GM11168 (cell line): ENCODE results near the gene SLC6A8.
"Not testable (repeated sequence)": the region's sequence is repeated elsewhere in the genome, so short reads cannot be mapped to it uniquely, and the experiment has no call there.

Source experiments
- in situ Hi-C: fragments of 300-500 bp; cut with MboI; formaldehyde crosslinking; loops from one replicate; pipeline ENCODE4 v1.12.0; 2022; ENCODE audit warnings: low sequenced_read_pairs; ENCODE audit not compliant: unreplicated experiment

SLC6A8 gene

DNA sequence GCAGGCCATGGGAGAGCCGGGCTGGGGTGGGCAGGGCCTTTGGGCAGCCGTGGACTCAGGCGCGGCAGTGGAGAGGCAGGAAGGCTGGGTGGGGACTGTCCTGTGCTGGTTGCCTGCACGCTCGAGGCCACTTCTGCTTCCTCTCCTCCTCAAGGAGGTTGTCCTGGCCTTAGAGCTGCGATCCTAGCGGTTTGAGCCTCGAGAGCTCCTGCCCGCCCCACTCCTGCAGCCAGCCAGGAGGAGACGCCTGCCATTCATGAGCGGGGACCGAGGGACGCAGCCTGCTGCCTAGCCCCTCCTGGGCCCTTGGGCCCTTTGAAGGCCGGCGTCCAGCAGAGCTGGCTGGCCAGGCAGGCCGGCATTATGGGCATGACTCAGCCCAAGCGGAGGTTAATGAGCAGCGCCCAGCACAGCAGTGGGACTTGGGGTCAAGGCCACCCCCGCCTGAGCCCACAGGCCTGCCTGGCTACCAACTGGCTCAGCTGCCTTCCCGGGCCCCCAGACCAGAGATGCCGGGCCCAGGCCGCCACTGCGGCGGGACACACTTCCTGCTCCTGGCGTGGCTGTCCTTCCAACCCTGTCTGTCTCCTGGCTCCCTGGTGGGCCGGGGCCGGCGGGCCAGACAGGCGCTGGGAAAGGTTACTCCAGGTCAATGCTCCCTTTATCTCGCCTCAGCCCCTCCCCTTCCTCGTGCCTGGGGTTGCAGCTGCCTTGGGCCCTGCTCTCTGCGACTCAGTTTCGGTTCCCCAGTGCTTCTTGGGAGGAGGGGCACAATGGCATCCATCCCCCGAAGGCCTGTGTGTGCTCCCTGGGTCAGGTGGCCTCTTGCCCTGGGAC, 38.8 kb downstream of the SLC6A8 start:
- in situ Hi-C loops = no loop called here

DNA sequence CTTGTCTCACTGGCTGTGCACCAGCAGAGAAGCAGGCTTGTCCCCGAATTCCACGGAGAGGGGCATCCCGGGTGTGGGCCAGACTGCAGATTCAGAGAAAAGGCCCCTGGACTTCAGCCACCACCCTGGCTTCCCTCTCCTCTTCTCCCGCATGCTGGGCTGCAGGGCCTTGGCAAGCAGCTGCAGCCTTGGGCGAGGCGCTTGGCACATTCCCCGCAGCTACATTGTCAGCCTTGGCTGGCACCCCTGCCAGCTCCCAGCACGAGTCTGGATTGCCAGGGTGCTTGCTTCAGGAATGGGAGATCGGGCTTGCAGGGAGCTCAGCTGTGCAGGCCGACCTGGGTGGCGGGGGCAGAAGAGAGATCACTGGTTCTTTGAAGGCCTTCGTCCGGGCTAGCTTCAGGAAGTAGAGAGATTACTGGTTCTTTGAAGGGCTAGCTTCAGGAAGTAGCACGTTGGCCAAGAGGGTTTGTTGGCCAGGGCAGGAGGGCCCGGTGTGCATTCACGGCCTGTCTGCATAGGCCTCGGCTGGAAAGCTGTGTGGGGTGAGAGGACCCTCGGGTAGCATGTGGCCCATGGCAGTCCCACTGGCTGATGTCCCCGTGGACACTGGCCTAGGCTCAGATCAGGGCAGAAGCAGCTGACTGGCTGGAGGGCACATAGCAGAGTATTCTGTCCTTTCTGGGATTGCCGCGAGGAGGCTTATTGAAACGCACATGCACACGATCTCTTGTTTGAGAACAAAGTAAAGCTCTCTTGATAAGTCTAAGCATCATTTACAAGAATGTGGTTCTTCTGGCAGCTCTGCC, 39.6 kb downstream of the SLC6A8 start:
- in situ Hi-C loops = no loop called here

DNA sequence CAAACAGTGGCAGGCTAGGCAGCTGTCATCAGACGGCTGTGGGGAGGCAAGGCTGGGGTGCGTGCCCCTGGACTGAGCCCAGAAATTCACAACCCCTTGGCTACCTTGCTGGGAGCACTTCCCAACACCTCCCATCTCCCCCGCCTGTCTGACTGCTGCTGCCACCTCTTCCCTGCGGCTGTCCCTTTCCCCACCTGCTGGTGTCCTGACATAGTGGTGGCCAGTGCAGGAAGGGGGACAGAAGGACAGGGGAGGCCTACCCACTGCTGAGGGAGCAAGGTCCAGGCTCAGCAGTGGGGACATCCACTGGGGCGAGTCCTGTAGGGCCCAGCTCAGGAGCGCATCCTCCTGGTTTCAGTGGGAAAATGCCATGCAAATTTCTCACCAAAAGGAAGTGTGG, 40.4 kb downstream of the SLC6A8 start:
- in situ Hi-C loops = no loop called here

DNA sequence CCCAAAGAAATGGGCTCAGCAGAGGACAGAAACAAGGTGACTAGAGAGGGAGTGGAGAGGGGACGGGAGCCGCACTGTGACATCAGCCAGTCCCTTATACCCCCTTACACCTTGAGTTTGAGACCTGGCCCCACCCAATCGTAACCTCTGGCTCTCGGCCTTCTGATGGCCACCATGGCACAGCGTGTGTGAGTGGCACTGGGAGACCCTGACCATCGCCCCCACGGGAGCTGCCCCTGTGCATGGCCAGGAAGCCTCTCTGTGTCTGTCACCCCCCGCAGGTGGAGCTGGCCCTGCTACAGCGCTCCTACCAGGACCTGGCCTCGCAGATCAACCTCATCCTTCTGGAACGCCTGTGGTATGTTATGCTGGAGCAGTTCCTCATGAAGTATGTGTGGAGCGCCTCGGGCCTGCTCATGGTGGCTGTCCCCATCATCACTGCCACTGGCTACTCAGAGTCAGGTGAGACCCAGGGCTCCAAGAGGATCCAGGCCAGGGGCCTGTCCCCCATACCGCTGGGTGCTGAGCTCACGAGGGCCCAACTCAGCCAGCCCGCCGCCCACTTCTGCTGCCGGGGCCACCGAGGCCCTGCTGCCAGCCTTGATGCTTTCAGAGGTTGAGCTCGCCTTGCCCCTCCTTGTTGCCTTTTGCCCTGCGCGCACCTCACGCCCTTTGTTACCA, 41.4 kb downstream of the SLC6A8 start:
- in situ Hi-C loops = no loop called here

DNA sequence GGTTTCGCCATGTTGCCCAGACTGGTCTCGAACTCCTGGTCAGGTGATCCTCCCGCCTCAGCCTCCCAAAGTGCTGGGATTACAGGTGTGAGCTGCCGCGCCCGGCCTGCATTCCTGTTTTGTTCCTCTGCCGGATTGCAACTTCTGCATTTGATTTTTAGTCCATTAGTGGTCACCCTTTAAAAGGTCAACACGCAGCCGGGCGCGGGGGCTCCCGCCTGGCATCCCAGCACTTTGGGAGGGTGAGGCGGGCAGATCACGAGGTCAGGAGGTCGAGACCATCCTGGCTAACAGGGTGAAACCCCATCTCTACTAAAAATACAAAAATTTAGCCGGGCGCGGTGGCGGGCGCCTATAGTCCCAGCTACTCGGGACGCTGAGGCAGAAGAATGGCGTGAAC, 42.4 kb downstream of the SLC6A8 start:
- in situ Hi-C loops = not testable (repeated sequence)

DNA sequence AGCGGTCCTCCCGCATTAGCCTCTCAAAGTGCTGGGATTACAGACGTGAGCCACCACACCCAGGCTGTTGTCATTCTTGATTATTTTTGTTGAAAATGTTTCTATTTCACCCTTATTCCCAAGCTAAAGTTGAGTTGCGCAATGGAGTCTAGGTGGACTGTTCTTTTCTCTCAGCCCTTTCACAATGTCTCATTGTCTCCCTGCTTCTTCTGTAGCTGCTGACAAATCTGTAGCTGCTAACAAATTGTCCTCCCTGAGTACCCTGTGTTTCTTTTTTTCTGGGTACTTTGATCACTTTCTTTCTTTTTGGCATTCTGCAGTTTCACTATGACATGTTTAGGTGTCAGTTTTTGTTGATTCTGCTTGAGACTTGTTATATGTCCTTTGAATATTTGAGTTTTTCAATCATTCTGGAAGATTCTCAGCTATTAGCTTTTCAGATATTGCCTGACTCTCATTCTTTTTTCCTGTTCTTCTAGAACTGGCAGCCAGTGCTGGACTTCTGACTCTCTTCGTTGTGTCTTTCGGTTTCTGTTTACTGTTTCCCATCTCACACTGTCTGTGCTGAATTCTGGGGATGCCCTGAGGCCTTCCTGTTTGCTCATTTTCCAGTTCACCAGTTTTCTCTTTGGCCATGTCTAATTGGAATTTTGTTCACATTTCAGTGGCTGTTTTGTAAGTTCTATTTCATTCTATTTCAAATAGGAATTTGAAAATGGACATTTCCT, 43.6 kb downstream of the SLC6A8 start:
- in situ Hi-C loops = no loop called here

DNA sequence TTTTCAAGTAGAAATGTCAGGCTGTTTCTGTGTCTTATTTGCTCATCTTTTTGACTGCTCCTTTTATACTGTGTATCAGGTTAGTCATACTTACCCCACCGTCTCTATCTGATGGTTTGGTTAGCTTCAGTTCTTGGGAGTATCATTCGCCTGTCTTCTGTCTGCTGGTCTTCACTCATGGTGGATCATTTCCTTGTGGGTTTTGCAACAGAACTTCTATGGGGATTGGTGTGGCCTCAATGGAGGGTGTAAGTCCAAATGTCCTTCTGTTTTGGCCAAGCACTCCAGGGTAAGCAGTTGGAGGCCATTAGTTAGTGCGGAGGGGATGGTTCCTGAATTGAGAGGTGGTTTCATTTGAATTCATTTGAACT, 44.1 kb downstream of the SLC6A8 start:
- in situ Hi-C loops = no loop called here

DNA sequence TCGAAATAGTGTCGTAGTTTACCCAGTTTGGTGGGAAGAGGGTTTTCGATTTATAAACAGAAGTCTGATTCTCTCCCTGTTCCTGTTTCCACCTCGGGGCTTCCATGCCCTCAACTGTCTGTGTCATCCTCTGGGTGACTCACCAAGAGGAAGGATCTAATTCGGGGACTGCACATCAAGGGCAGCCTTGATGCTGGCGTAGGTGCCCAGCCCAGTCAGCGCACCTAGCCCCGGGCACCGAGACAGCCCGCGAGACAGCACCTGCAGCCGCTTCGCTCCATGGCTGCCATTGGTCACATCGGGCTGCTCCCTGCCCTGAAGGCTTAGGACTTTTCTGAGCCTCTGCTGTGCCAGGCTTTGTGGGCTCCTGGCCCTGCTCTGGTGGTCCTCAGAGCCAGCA, 44.7 kb downstream of the SLC6A8 start:
- in situ Hi-C loops = no loop called here

DNA sequence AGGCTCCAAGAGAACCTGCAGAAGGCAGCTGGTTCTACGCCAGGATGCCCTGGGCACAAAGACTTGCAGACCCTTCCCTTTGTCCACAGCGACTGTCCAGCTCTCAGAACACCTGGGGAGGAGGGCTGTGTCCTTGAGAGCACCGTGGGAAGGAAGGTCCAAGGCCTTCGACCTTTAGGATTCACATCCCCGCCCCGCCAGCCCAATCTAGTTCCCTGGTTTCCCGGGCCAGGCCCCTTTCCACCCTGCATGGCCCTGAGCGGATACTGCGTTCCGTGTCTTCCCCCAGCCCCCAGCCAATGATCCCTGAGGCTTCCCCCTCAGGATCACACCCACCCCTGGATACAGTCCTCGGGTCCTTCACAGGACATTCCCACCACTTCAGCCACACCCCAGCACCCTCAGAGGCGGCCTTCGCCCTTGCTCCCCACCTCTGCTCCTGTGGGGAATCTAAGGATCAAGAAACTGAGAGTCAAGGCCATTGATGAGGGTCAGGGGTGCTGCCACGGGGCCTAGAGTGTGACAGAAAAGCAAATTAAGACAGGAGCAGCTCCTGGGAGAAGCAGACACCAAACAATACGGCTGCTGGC, 46.0 kb downstream of the SLC6A8 start:
- in situ Hi-C loops = no loop called here

DNA sequence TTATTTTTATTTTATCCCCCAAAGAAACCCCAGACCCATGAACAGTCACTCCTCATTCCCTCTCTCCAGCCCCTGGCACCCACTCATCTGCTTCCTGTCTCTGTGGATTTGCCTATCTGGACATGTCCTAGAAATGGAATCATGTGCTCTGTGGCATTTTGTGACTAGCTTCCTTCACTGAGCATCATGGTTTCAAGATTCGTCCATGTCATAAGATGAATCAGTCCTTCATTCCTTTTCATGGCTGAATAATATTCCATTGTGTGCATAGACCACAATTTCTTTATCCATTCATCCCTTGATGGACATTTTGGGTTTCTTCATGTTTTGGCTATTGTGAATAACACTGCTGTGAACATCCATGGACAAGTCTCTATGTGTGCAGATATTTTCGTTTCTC, 47.1 kb downstream of the SLC6A8 start:
- in situ Hi-C loops = no loop called here

DNA sequence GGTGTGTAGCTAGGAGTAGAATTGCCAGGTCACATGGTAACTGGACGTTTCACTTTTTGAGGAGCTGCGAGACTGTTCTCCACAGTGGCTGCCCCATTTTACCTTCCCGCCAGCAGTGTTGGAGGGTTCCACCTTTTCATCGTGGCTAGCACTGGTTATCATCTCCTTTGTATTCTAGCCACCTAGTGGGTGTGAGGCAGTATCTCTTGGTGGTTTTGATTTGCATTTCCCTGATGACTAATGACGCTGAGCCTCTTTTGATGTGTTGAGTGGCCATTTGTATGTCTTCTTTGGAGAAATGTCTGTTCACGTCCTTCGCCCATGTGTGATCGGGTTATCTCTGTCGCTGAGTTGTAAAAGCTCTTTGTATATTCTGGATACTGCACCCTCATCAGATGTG, 47.5 kb downstream of the SLC6A8 start:
- in situ Hi-C loops = no loop called here

DNA sequence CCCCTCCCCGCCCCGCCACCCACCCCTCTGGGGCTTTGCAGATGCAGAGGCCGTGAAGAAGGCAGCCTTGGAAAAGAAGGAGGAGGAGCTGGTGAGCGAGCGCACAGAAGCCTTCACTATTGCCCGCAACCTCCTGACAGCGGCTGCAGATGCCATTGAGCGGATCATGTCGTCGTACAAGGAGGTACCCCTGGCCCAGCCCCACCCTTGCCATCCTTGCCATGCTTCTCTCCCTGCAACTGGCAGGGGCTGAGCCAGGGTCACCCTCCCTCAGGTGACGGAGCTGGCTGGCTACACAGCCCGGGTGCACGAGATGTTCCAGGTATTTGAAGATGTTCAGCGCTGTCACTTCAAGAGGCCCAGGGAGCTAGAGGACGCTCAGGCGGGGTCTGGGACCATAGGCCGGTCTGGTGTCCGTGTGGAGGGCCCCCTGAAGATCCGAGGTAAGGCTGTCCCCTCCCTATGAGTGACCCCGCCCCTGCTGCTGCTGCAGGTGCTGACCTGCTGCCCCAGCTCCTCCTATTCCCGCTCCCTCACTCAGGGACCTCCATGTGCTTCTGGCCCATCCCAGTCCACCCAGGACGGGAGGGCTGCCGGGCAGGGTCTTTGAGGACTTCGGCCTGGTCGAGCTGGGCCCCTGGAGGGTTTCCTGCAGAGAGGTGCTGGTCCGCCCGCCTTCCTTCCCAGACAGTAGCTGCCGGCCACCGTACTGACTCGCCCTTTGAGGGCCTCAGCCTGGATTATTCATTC, 48.5 kb downstream of the SLC6A8 start:
- in situ Hi-C loops = no loop called here

DNA sequence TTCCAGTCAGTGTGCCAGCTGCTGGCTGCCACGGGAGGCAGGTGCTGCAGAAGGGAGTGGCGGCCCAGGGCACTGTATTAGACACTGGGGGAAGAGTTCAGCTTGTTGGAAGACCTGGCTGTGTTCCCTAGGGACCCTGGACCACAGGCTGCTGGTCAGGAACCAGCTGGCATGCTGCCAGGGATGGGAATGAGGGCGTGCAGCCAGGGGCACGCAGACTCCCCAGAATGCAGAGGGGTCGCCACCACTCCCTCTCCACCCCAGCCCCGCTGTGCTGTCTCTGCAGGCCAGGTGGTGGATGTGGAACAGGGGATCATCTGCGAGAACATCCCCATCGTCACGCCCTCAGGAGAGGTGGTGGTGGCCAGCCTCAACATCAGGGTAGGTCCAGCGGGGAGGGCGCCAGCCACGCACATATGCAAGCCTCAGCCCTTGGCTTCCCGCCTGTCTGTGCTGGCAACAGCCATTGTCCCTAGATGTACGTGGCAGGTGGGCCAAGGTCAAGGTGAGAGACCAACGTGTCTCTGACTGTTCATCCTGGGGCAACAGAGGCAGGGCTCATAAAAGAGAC, 49.2 kb downstream of the SLC6A8 start:
- in situ Hi-C loops = no loop called here

DNA sequence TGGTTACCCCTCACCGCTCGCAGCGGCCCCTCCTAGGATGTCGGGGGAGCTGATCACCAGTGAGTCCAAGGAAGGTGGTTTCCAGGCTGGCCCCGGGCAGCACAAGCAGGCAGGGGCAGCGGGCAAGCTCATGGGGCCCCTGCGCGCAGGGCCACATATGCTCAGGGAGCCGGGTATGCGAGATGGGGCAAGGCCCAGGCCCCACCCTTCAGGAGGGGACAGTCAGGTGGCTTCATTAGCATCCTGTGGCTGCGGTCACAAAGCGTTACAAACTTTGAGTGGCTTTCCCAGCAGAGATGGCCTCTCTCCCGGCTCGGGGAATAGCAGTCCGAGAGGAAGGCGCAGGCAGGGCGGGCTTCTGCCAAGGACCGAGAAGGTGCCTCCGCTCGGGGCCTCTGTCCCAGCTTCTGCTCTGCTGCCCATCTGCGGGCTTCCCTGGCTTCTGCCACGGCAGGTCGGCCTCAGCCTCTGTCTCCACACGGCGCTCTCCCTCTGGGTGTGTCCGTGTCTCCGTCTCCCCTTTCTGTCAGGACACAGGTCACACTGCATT, 50.4 kb downstream of the SLC6A8 start:
- in situ Hi-C loops = no loop called here

DNA sequence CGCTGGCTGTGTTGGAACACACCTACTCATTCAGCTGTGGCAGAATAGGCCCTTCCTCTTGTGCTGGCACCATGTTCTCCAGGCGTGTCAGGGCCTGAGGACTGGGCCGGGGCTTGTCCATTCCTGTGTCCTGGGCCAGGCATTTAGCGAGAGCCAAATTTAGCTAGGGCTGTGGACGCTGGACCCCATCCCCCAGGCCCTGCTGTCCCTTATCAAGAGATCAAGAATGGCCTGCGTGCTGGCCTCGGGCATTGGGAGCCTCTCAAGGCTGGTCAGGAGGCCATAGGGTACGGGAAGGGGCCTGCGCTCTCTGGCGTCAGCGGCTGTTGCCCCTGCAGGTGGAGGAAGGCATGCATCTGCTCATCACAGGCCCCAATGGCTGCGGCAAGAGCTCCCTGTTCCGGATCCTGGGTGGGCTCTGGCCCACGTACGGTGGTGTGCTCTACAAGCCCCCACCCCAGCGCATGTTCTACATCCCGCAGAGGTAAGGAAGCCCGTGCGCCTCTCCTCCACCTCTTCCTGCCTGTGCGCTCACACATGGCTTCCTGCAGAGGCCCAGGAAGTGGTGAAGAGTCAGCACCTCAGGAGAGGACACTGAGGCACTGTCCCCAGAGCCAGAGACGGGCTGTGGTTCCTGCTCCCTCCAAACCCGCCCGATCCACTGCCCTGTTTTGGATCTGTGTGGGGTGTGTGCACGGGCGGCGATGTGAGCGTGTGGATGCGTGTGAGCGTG, 52.2 kb downstream of the SLC6A8 start:
- in situ Hi-C loops = no loop called here

DNA sequence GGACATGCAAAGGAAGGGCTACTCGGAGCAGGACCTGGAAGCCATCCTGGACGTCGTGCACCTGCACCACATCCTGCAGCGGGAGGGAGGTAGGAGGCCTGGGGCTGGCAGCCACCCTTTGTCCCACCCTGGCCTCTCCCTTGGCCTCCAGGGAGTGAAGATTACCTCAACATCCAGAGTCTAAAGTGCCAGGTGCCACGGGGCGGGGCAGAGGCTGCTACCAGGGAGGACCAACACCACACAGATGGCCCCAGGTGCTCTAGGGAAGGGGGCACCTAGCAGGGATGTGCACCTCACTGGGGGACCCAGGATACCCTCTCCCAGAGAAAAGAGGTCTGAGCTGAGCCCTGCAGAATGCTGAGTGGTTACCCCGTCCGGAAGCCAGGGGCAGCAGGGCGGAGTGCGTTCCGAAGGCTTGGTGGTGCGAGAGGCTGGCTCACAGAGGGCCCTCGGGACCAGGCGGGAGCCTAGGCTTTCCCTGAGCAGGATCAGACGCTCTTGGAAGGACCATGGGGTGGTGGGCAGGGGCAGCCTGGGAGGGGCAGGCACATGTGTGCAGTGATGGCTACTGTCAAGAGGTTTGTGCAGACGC, 53.0 kb downstream of the SLC6A8 start:
- in situ Hi-C loops = no loop called here

DNA sequence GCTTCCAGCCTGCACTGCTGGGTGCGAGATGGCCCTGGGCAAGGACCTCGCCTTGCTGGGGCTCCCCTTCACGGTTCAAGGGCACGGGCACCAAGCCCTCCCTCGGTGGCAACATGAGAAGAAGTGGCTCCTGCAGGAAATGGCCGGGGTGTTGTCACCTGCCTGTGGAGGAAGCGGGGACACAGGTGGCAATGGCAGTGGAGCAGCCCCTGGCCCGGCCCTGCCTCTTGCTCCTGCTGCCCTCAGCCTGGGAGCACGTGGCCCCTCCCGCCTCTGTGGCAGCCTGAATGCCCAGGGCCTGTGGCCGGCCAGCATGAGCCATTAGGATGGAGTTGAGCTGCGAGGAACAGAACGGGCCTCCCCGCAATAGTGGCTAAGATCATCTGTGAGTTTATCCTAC, 53.7 kb downstream of the SLC6A8 start:
- in situ Hi-C loops = no loop called here

DNA sequence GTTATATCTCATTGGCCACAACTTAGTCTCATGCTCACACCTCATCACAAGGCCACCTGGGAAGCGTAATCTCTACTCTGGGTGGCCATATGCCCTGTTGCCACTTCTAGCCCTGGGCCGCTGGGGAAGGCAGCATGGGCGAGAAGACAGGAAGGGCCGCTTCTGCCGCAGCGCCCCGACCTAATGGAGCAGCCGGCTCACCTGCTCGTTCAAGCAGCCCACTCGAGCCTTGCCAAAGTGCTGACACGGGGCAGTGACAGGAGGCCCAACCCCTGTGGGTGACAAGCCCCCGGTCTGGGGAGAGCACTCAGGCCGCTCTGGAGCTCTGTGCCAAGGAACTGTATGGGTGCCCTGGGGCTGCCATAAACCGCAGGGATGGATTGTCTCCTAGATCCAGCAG, 54.4 kb downstream of the SLC6A8 start:
- in situ Hi-C loops = not testable (repeated sequence)
